Endodermal cell (in vitro differentiated cells): Measurements from ENCODE around the gene HLA-DQB1. TPM values are rescaled to one million over a fixed set of nuclear protein-coding genes. Genes with fewer than 3 reads are reported as not detected.

Experiments used
- DNase-seq: peaks from one replicate; pipeline ENCODE4 v3.0.0-alpha.2; 2017
- H3K27ac ChIP-seq: 2 replicates; pipeline ENCODE4 v1.5.1; 2013; ENCODE audit warnings: mild to moderate bottlenecking, low read depth, low read length, moderate library complexity
- H3K27me3 ChIP-seq: 2 replicates; pipeline ENCODE4 v1.6.1; 2013; ENCODE audit warnings: mild to moderate bottlenecking, low read length, moderate library complexity; ENCODE audit not compliant: insufficient read depth, control insufficient read depth, poor library complexity, severe bottlenecking
- H3K36me3 ChIP-seq: 2 replicates; pipeline ENCODE4 v1.7.0; 2013; ENCODE audit warnings: mild to moderate bottlenecking, low read length, moderate library complexity; ENCODE audit not compliant: control insufficient read depth, insufficient read depth
- H3K4me1 ChIP-seq: one replicate; pipeline ENCODE4 v1.7.0; 2013; ENCODE audit warnings: low read length; ENCODE audit not compliant: control insufficient read depth, insufficient read depth
- H3K4me3 ChIP-seq: 2 replicates; pipeline ENCODE4 v1.5.1; 2013; ENCODE audit warnings: mild to moderate bottlenecking, low read length, moderate library complexity
- H3K9ac ChIP-seq: 2 replicates; pipeline ENCODE4 v1.6.1; 2013; ENCODE audit warnings: mild to moderate bottlenecking, low read length, moderate library complexity; ENCODE audit not compliant: poor library complexity, severe bottlenecking; ENCODE audit errors: extremely low read depth
- H3K9me3 ChIP-seq: 2 replicates; pipeline ENCODE4 v1.6.1; 2013; ENCODE audit warnings: mild to moderate bottlenecking, low read length, moderate library complexity; ENCODE audit not compliant: control insufficient read depth
- H3K27ac Mint-ChIP-seq: 2 replicates; pipeline ENCODE4 v1.8.0; 2020; ENCODE audit warnings: mixed read lengths
- H3K27me3 Mint-ChIP-seq: 2 replicates; pipeline ENCODE4 v1.8.0; 2021; ENCODE audit warnings: mild to moderate bottlenecking, mixed read lengths; ENCODE audit not compliant: insufficient read depth
- H3K36me3 Mint-ChIP-seq: 2 replicates; pipeline ENCODE4 v1.8.0; 2020; ENCODE audit warnings: low read depth, mixed read lengths
- H3K4me1 Mint-ChIP-seq: 2 replicates; pipeline ENCODE4 v1.8.0; 2020; ENCODE audit warnings: mixed read lengths
- H3K4me3 Mint-ChIP-seq: 2 replicates; pipeline ENCODE4 v1.8.0; 2020; ENCODE audit warnings: mild to moderate bottlenecking, moderate library complexity, mixed read lengths
- H3K9me3 Mint-ChIP-seq: 2 replicates; pipeline ENCODE4 v1.8.0; 2020; ENCODE audit warnings: mild to moderate bottlenecking, mixed read lengths
- WGBS, 2 experiments: methylation state at CpG; one replicate each; pipeline versions ENCODE4 v1.1.5 to v1.1.7; 2013; ENCODE audit warnings: missing lambda C conversion rate in 2 of 2, mixed read lengths in 1 of 2; ENCODE audit not compliant: insufficient coverage in 1 of 2, insufficient read length in 1 of 2; 5-methylcytosine and 5-hydroxymethylcytosine counted together
- total RNA-seq, 2 donors: library from RNA; stranded (reverse); fragmentation: NEBNext Ultra II Directional in 1 of 2; extraction: Animal tissue kit (Norgen Biotek cat#: 25700) in 1 of 2; gene quantifications; 2 replicates in 1 of 2; 3 replicates in 1 of 2; pipeline ENCODE4 v1.2.1, GENCODE V29; 2021
- TF ChIP-seq, protein P1 (sequence below): fragments of 200-600 bp; sonication (generic); conservative IDR thresholded peaks from 2 replicates; pipeline ENCODE4 v1.5.0; 2021; ENCODE audit warnings: antibody characterized with exemption, mild to moderate bottlenecking

Gene HLA-DQB1
- total RNA-seq, 2 donors from 2014 or later, result 2.2 to 11.1 TPM

DNA sequence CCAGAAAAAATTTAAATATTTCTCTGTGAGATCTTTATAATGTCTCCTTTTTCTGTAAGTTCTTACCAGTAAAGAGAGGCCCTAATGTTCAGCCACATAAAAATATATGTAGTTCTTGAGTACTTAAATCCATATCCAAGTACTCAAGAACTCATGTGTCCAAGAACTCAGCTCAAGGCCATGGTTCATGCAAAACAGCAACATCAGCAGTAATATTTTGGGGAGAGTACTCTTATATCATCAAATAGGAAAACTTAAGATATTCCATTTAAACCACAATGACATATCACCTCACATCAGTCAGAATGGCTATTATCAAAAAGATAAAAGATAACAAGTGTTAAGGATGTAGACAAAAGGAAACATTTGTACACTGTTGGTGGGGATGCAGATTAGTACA lies 3.4 kb upstream of the HLA-DQB1 start:
- Mint-ChIP-seq H3K27ac (no peak overlapping the region), H3K4me1 (no peaks in the 10 kb centered on the region), H3K9me3 (peaks cover 24% of the 10 kb centered on the region), H3K4me3 (no peak overlapping the region), H3K36me3 (no peaks in the 10 kb centered on the region), H3K27me3 (peaks cover 29% of the 10 kb centered on the region)
- H3K9me3 ChIP-seq, result peaks cover 9% of the 10 kb centered on the region
- H3K27ac ChIP-seq, result no peak overlapping the region
- no peaks in the 10 kb centered on the region for H3K36me3 ChIP-seq
- no peak for DNase-seq
- no peaks in the 10 kb centered on the region for H3K27me3 ChIP-seq
- H3K4me3 ChIP-seq, result no peak overlapping the region
- TF ChIP-seq, protein P1, sequence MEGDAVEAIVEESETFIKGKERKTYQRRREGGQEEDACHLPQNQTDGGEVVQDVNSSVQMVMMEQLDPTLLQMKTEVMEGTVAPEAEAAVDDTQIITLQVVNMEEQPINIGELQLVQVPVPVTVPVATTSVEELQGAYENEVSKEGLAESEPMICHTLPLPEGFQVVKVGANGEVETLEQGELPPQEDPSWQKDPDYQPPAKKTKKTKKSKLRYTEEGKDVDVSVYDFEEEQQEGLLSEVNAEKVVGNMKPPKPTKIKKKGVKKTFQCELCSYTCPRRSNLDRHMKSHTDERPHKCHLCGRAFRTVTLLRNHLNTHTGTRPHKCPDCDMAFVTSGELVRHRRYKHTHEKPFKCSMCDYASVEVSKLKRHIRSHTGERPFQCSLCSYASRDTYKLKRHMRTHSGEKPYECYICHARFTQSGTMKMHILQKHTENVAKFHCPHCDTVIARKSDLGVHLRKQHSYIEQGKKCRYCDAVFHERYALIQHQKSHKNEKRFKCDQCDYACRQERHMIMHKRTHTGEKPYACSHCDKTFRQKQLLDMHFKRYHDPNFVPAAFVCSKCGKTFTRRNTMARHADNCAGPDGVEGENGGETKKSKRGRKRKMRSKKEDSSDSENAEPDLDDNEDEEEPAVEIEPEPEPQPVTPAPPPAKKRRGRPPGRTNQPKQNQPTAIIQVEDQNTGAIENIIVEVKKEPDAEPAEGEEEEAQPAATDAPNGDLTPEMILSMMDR, result no peak
- no peak overlapping the region for H3K9ac ChIP-seq
- no peaks in the 10 kb centered on the region for H3K4me1 ChIP-seq

GRCh38 chr6:32669240-32669639 lies 2.8 kb upstream of the HLA-DQB1 start:
- no peaks in the 10 kb centered on the region for H3K4me1 ChIP-seq
- H3K36me3 ChIP-seq, result no peaks in the 10 kb centered on the region
- Mint-ChIP-seq H3K27me3 (peaks cover 35% of the 10 kb centered on the region), H3K27ac (no peak overlapping the region), H3K4me3 (no peak overlapping the region), H3K4me1 (no peaks in the 10 kb centered on the region), H3K9me3 (peaks cover 22% of the 10 kb centered on the region), H3K36me3 (no peaks in the 10 kb centered on the region)
- no peak overlapping the region for H3K4me3 ChIP-seq
- H3K9ac ChIP-seq, result no peak overlapping the region
- WGBS, 2 experiments, result 87% methylated on average over 4 of the region's 4 CpGs; no CpG with 5 or more reads in 1 of the 2 experiments
- H3K27ac ChIP-seq, result no peak overlapping the region
- TF ChIP-seq, protein P1, result no peak
- H3K9me3 ChIP-seq, result peaks cover 9% of the 10 kb centered on the region
- H3K27me3 ChIP-seq, result no peaks in the 10 kb centered on the region
- no peak for DNase-seq

DNA sequence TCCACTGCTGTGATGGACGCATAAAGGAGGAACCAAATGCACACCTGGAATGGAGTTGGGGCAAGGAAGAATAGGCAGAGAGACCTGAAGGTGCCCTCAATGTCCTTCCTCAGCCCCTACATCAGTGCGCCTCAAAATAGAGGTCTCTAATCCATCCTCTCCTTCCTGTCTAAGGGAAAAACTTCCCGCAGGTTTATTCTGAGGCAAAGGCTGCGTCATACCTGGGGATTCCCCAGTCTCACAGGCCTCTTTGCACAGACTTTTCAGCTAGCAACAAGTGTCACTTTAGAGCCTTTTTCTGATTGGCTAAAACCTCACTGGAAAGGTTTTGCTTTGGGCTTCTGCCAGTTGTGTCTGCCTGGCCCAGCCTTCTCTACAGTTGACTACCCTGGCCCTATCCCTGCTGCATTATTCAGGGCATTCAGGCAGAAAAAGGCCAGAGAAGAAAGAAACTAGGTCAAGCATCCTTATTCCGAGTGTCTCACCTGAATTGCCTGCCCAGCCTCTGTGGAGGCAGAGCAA lies 1.8 kb upstream of the HLA-DQB1 start:
- Histone ChIP-seq H3K9me3 (peaks cover 9% of the 10 kb centered on the region), H3K36me3 (no peaks in the 10 kb centered on the region), H3K4me1 (no peaks in the 10 kb centered on the region), H3K27me3 (no peaks in the 10 kb centered on the region), H3K27ac (no peak overlapping the region), H3K9ac (no peak overlapping the region), H3K4me3 (no peak overlapping the region)
- Mint-ChIP-seq H3K4me1 (no peaks in the 10 kb centered on the region), H3K27me3 (peaks cover 43% of the 10 kb centered on the region), H3K27ac (no peak overlapping the region), H3K36me3 (no peaks in the 10 kb centered on the region), H3K4me3 (no peak overlapping the region), H3K9me3 (peaks cover 16% of the 10 kb centered on the region)
- DNase-seq, result peak; percentile 55
- 47 to 58% methylated on average over 3 to 5 of the region's 5 CpGs for WGBS, 2 experiments
- TF ChIP-seq, protein P1, result no peak
